ENCODE results near the gene PIP5K1A.

DNA sequence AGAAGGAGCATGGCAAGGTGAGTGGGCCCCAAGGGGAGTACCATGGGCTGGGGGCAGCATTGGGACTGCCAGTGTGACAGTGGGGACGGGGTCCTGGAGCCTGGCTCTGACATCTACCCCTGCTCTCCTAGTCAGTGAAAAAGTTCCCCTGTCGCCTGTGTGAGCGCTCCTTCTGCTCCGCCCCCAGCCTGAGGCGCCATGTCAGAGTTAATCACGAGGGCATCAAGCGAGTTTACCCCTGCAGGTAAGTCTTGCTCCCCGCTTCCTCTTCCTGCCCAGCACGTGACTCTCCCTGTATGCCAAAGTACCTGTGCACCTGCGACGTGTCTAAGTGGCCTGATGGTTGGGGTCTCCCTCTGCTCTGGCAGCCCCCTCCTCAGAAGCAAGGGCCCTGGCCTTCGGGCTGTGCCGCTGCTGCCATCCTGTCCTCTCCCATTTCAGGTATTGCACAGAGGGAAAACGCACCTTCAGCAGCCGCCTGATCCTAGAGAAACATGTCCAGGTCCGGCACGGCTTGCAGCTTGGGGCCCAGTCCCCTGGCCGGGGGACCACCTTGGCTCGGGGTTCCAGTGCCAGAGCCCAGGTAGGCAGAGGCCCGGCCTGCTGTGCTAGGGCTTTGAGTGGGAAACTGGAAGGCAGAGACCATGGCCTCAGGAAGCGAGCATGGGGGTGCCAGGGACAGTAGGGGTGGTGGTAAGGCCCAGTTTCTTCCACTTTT, 91.8 kb downstream of the PIP5K1A start:
- TF ChIP-seq TAF1 (IDR thresholded peaks at IDR 0.05; ENCODE audit: low read depth) (no peak), YY1 (IDR thresholded peaks at IDR 0.05; ENCODE audit: low read depth) (no peak), NFIC (IDR thresholded peaks at IDR 0.05) (no peak), EP300 (IDR thresholded peaks at IDR 0.05; ENCODE audit: borderline replicate concordance) (no peak)
- TF ChIP-seq, protein P1, sequence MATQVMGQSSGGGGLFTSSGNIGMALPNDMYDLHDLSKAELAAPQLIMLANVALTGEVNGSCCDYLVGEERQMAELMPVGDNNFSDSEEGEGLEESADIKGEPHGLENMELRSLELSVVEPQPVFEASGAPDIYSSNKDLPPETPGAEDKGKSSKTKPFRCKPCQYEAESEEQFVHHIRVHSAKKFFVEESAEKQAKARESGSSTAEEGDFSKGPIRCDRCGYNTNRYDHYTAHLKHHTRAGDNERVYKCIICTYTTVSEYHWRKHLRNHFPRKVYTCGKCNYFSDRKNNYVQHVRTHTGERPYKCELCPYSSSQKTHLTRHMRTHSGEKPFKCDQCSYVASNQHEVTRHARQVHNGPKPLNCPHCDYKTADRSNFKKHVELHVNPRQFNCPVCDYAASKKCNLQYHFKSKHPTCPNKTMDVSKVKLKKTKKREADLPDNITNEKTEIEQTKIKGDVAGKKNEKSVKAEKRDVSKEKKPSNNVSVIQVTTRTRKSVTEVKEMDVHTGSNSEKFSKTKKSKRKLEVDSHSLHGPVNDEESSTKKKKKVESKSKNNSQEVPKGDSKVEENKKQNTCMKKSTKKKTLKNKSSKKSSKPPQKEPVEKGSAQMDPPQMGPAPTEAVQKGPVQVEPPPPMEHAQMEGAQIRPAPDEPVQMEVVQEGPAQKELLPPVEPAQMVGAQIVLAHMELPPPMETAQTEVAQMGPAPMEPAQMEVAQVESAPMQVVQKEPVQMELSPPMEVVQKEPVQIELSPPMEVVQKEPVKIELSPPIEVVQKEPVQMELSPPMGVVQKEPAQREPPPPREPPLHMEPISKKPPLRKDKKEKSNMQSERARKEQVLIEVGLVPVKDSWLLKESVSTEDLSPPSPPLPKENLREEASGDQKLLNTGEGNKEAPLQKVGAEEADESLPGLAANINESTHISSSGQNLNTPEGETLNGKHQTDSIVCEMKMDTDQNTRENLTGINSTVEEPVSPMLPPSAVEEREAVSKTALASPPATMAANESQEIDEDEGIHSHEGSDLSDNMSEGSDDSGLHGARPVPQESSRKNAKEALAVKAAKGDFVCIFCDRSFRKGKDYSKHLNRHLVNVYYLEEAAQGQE (IDR thresholded peaks at IDR 0.05; ENCODE audit: low read depth) = no peak
- TF ChIP-seq, protein P2, sequence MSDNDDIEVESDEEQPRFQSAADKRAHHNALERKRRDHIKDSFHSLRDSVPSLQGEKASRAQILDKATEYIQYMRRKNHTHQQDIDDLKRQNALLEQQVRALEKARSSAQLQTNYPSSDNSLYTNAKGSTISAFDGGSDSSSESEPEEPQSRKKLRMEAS (IDR thresholded peaks at IDR 0.05) = no peak
- TF ChIP-seq, protein P3, sequence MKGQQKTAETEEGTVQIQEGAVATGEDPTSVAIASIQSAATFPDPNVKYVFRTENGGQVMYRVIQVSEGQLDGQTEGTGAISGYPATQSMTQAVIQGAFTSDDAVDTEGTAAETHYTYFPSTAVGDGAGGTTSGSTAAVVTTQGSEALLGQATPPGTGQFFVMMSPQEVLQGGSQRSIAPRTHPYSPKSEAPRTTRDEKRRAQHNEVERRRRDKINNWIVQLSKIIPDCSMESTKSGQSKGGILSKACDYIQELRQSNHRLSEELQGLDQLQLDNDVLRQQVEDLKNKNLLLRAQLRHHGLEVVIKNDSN (IDR thresholded peaks at IDR 0.05) = no peak
